ENCODE results near the gene NPIPB9.
"Not testable (repeated sequence)": the region's sequence is repeated elsewhere in the genome, so short reads cannot be mapped to it uniquely, and the experiment has no call there.

NPIPB9 gene

GRCh38 chr16:28749997-28750465 lies 1.6 kb upstream of the NPIPB9 start:
- H3K4me1 ChIP-seq (ENCODE audit: control insufficient read depth, insufficient read depth, low read length, poor library complexity, severe bottlenecking); H3K36me3 ChIP-seq (ENCODE audit: control insufficient read depth, insufficient read depth, low read length); H3K4me3 ChIP-seq (ENCODE audit: extremely low read depth, insufficient read depth, low read length, poor library complexity, severe bottlenecking); H3K9me3 ChIP-seq (ENCODE audit: control insufficient read depth, low read length); H3K27ac ChIP-seq (ENCODE audit: low read depth, low read length, severe bottlenecking): not testable (repeated sequence)
- WGBS, 2 experiments (ENCODE audit: insufficient coverage in 2 of 2): 61 to 67% methylated on average over 3 to 4 of the region's 33 CpGs

GRCh38 chr16:28750469-28751067 lies 1.0 kb upstream of the NPIPB9 start:
- H3K27ac ChIP-seq (ENCODE audit: low read depth, low read length, severe bottlenecking); H3K4me3 ChIP-seq (ENCODE audit: extremely low read depth, insufficient read depth, low read length, poor library complexity, severe bottlenecking); H3K4me1 ChIP-seq (ENCODE audit: control insufficient read depth, insufficient read depth, low read length, poor library complexity, severe bottlenecking); H3K9me3 ChIP-seq (ENCODE audit: control insufficient read depth, low read length); H3K36me3 ChIP-seq (ENCODE audit: control insufficient read depth, insufficient read depth, low read length): not testable (repeated sequence)
- no CpG with 5 or more reads among the region's 48 CpGs for WGBS, 2 experiments (ENCODE audit: insufficient coverage in 2 of 2)

GRCh38 chr16:28781697-28782096 lies 30.1 kb downstream of the NPIPB9 start:
- no CpG with 5 or more reads among the region's 6 CpGs for WGBS, 2 experiments (ENCODE audit: insufficient coverage in 2 of 2)
- not testable (repeated sequence) for H3K4me1 ChIP-seq (ENCODE audit: control insufficient read depth, insufficient read depth, low read length, poor library complexity, severe bottlenecking); H3K9me3 ChIP-seq (ENCODE audit: control insufficient read depth, low read length); H3K36me3 ChIP-seq (ENCODE audit: control insufficient read depth, insufficient read depth, low read length); H3K27ac ChIP-seq (ENCODE audit: low read depth, low read length, severe bottlenecking); H3K4me3 ChIP-seq (ENCODE audit: extremely low read depth, insufficient read depth, low read length, poor library complexity, severe bottlenecking)

GRCh38 chr16:28782357-28782756 lies 30.8 kb downstream of the NPIPB9 start:
- not testable (repeated sequence) for H3K36me3 ChIP-seq (ENCODE audit: control insufficient read depth, insufficient read depth, low read length)

GRCh38 chr16:28802235-28803019 lies 50.8 kb downstream of the NPIPB9 start:
- H3K9me3 ChIP-seq (ENCODE audit: control insufficient read depth, low read length); H3K4me3 ChIP-seq (ENCODE audit: extremely low read depth, insufficient read depth, low read length, poor library complexity, severe bottlenecking); H3K27ac ChIP-seq (ENCODE audit: low read depth, low read length, severe bottlenecking); H3K36me3 ChIP-seq (ENCODE audit: control insufficient read depth, insufficient read depth, low read length); H3K4me1 ChIP-seq (ENCODE audit: control insufficient read depth, insufficient read depth, low read length, poor library complexity, severe bottlenecking): not testable (repeated sequence)
- WGBS, 2 experiments (ENCODE audit: insufficient coverage in 2 of 2): no CpG with 5 or more reads among the region's 13 CpGs

More at GRCh38 chr16:28782357-28782756, 30.8 kb downstream of the NPIPB9 start:
- not testable (repeated sequence) for H3K9me3 ChIP-seq (ENCODE audit: control insufficient read depth, low read length); H3K27ac ChIP-seq (ENCODE audit: low read depth, low read length, severe bottlenecking); H3K4me1 ChIP-seq (ENCODE audit: control insufficient read depth, insufficient read depth, low read length, poor library complexity, severe bottlenecking); H3K4me3 ChIP-seq (ENCODE audit: extremely low read depth, insufficient read depth, low read length, poor library complexity, severe bottlenecking)
- whole genome bisulfite sequencing, 2 experiments (ENCODE audit: insufficient coverage in 2 of 2): no CpG with 5 or more reads among the region's 4 CpGs

GRCh38 chr16:28807445-28808120 lies 56.0 kb downstream of the NPIPB9 start:
- no CpG with 5 or more reads among the region's 11 CpGs for WGBS, 2 experiments (ENCODE audit: insufficient coverage in 2 of 2)
- H3K36me3 ChIP-seq (ENCODE audit: control insufficient read depth, insufficient read depth, low read length): not testable (repeated sequence)

GRCh38 chr16:28820016-28820415 lies 68.4 kb downstream of the NPIPB9 start:
- WGBS, 2 experiments (ENCODE audit: insufficient coverage in 2 of 2): 91 to 97% methylated on average over 5 of the region's 5 CpGs
- H3K36me3 ChIP-seq (ENCODE audit: control insufficient read depth, insufficient read depth, low read length): peaks cover 8% of the 10 kb centered on the region
- H3K27ac ChIP-seq (ENCODE audit: low read depth, low read length, severe bottlenecking): no peak overlapping the region
- peaks cover 8% of the 10 kb centered on the region for H3K4me1 ChIP-seq (ENCODE audit: control insufficient read depth, insufficient read depth, low read length, poor library complexity, severe bottlenecking)
- H3K9me3 ChIP-seq (ENCODE audit: control insufficient read depth, low read length): no peaks in the 10 kb centered on the region
- no peak overlapping the region for H3K4me3 ChIP-seq (ENCODE audit: extremely low read depth, insufficient read depth, low read length, poor library complexity, severe bottlenecking)

More at GRCh38 chr16:28807445-28808120, 56.0 kb downstream of the NPIPB9 start:
- H3K4me3 ChIP-seq (ENCODE audit: extremely low read depth, insufficient read depth, low read length, poor library complexity, severe bottlenecking); H3K4me1 ChIP-seq (ENCODE audit: control insufficient read depth, insufficient read depth, low read length, poor library complexity, severe bottlenecking); H3K9me3 ChIP-seq (ENCODE audit: control insufficient read depth, low read length); H3K27ac ChIP-seq (ENCODE audit: low read depth, low read length, severe bottlenecking): not testable (repeated sequence)

- Histone ChIP-seq H3K4me1 (ENCODE audit: control insufficient read depth, insufficient read depth, low read length, poor library complexity, severe bottlenecking) (peaks cover 13% of the 10 kb centered on the region), H3K36me3 (ENCODE audit: control insufficient read depth, insufficient read depth, low read length) (peaks cover 14% of the 10 kb centered on the region)
- H3K4me3 ChIP-seq (ENCODE audit: extremely low read depth, insufficient read depth, low read length, poor library complexity, severe bottlenecking); H3K27ac ChIP-seq (ENCODE audit: low read depth, low read length, severe bottlenecking); H3K9me3 ChIP-seq (ENCODE audit: control insufficient read depth, low read length): not testable (repeated sequence)
- WGBS, 2 experiments (ENCODE audit: insufficient coverage in 2 of 2): 89 to 95% methylated on average over 6 to 10 of the region's 13 CpGs
Measured at GRCh38 chr16:28820546-28820945, 69.0 kb downstream of the NPIPB9 start.

- H3K9me3 ChIP-seq (ENCODE audit: control insufficient read depth, low read length): no peaks in the 10 kb centered on the region
- H3K4me1 ChIP-seq (ENCODE audit: control insufficient read depth, insufficient read depth, low read length, poor library complexity, severe bottlenecking): peaks cover 17% of the 10 kb centered on the region
- WGBS, 2 experiments (ENCODE audit: insufficient coverage in 2 of 2): 42 to 44% methylated on average over 12 to 13 of the region's 13 CpGs
- H3K4me3 ChIP-seq (ENCODE audit: extremely low read depth, insufficient read depth, low read length, poor library complexity, severe bottlenecking): peak overlapping the region; percentile 93
- peaks cover 28% of the 10 kb centered on the region for H3K36me3 ChIP-seq (ENCODE audit: control insufficient read depth, insufficient read depth, low read length)
- peak overlapping the region; percentile 96 for H3K27ac ChIP-seq (ENCODE audit: low read depth, low read length, severe bottlenecking)
Measured at GRCh38 chr16:28821874-28822519, 70.4 kb downstream of the NPIPB9 start.
